SU-DHL-6 (cell line): Measurements from ENCODE around the gene ERBB4.

ENCODE experiments used
- H2AFZ ChIP-seq: fragments of 200-600 bp; sonication (generic); 2 replicates; pipeline ENCODE4 v1.6.1; 2014; ENCODE audit warnings: low read depth, mild to moderate bottlenecking, moderate library complexity, mixed read lengths, antibody characterized with exemption, low read length; ENCODE audit not compliant: severe bottlenecking
- H3F3A ChIP-seq: fragments of 200-600 bp; shearing (Covaris generic); 2 replicates; pipeline ENCODE4 v1.6.0; 2016; ENCODE audit warnings: antibody characterized with exemption, mild to moderate bottlenecking; ENCODE audit not compliant: insufficient read depth
- H3K27ac ChIP-seq: fragments of 200-600 bp; sonication (generic); 2 replicates; pipeline ENCODE4 v1.5.1; 2016; ENCODE audit warnings: low read depth, mild to moderate bottlenecking, low read length, moderate library complexity, mixed read lengths
- H3K27me3 ChIP-seq: fragments of 200-600 bp; sonication (generic), shearing (Covaris generic); 2 replicates; pipeline ENCODE4 v1.6.0; 2014; ENCODE audit warnings: mild to moderate bottlenecking, low read length
- H3K36me3 ChIP-seq: fragments of 200-600 bp; sonication (generic); 2 replicates; pipeline ENCODE4 v1.6.1; 2014; ENCODE audit warnings: mild to moderate bottlenecking, low read length, mixed read lengths
- H3K4me2 ChIP-seq: fragments of 300-600, 200-600 bp; shearing (Covaris generic), sonication (generic); 2 replicates; pipeline ENCODE4 v1.6.0; 2014; ENCODE audit warnings: low read length, low read depth, mild to moderate bottlenecking; ENCODE audit not compliant: poor library complexity, severe bottlenecking
- H3K4me3 ChIP-seq: fragments of 200-600 bp; sonication (generic); 2 replicates; pipeline ENCODE4 v1.5.1; 2014; ENCODE audit warnings: antibody characterized with exemption, low read length, mild to moderate bottlenecking, mixed read lengths; ENCODE audit not compliant: insufficient read depth, poor library complexity, severe bottlenecking
- H3K79me2 ChIP-seq: fragments of 200-600 bp; sonication (generic); 2 replicates; pipeline ENCODE4 v1.6.1; 2014; ENCODE audit warnings: mild to moderate bottlenecking, low read length, moderate library complexity; ENCODE audit not compliant: insufficient read depth
- H3K9ac ChIP-seq: fragments of 200-600 bp; sonication (generic); 2 replicates; pipeline ENCODE4 v1.7.0; 2014; ENCODE audit warnings: mild to moderate bottlenecking, low read length
- H3K9me2 ChIP-seq: fragments of 200-600 bp; sonication (generic); replicated peaks from 2 replicates; pipeline ENCODE4 v1.6.1; 2014; ENCODE audit warnings: low read length; ENCODE audit not compliant: insufficient read depth
- H3K9me3 ChIP-seq: fragments of 200-600 bp; sonication (generic); 2 replicates; pipeline ENCODE4 v1.6.1; 2014; ENCODE audit warnings: low read length, mixed read lengths; ENCODE audit not compliant: insufficient read depth
- H4K20me1 ChIP-seq: fragments of 200-600 bp; sonication (generic); 2 replicates; pipeline ENCODE4 v1.6.1; 2014; ENCODE audit warnings: low read depth, mild to moderate bottlenecking, antibody characterized with exemption, low read length, moderate library complexity, mixed read lengths
- EZH2phosphoT487 ChIP-seq: fragments of 200-600 bp; sonication (generic), shearing (Covaris generic); conservative IDR thresholded peaks from 2 replicates; pipeline ENCODE4 v1.6.1; 2018; ENCODE audit warnings: mild to moderate bottlenecking, antibody characterized with exemption, low read length, moderate library complexity, mixed read lengths
- TF ChIP-seq, protein P1 (sequence below): fragments of 200-600 bp; sonication (generic); IDR thresholded peaks from one replicate; pipeline ENCODE4 v1.5.1; 2017; ENCODE audit warnings: antibody characterized with exemption, mild to moderate bottlenecking, low read length, moderate library complexity; ENCODE audit not compliant: insufficient read depth, poor library complexity, severe bottlenecking

Gene ERBB4

DNA sequence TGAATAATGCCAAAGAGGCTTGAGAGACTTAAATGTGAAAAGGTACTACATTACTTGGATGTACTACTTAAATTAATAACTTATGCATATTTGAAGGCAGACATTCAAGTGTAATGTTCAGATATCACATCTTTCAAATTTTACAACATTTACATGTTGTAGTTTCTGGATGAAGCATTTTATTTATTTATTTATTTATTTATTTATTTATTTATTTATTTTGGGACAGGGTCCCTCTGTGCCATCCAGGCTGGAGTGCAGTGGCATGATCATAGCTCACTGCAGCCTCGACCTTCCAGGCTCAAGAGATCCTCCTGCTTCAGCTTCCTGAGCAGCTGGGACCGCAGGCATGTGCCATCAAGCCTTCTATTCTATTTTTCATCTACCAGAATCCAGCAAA lies 596.4 kb downstream of the ERBB4 start:
- Histone ChIP-seq H3K9me2 (no peaks in the 10 kb centered on the region), H3K4me3 (no peak overlapping the region), H3K9me3 (no peaks in the 10 kb centered on the region), H3F3A (no peaks in the 10 kb centered on the region), H4K20me1 (no peaks in the 10 kb centered on the region), H3K27ac (no peak overlapping the region), H3K9ac (no peak overlapping the region), H3K79me2 (no peaks in the 10 kb centered on the region), H2AFZ (no peak overlapping the region), H3K27me3 (no peaks in the 10 kb centered on the region), H3K36me3 (no peaks in the 10 kb centered on the region), H3K4me2 (no peak overlapping the region)
- TF ChIP-seq EZH2phosphoT487, result no peak
- TF ChIP-seq, protein P1, sequence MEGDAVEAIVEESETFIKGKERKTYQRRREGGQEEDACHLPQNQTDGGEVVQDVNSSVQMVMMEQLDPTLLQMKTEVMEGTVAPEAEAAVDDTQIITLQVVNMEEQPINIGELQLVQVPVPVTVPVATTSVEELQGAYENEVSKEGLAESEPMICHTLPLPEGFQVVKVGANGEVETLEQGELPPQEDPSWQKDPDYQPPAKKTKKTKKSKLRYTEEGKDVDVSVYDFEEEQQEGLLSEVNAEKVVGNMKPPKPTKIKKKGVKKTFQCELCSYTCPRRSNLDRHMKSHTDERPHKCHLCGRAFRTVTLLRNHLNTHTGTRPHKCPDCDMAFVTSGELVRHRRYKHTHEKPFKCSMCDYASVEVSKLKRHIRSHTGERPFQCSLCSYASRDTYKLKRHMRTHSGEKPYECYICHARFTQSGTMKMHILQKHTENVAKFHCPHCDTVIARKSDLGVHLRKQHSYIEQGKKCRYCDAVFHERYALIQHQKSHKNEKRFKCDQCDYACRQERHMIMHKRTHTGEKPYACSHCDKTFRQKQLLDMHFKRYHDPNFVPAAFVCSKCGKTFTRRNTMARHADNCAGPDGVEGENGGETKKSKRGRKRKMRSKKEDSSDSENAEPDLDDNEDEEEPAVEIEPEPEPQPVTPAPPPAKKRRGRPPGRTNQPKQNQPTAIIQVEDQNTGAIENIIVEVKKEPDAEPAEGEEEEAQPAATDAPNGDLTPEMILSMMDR, result no peak

DNA sequence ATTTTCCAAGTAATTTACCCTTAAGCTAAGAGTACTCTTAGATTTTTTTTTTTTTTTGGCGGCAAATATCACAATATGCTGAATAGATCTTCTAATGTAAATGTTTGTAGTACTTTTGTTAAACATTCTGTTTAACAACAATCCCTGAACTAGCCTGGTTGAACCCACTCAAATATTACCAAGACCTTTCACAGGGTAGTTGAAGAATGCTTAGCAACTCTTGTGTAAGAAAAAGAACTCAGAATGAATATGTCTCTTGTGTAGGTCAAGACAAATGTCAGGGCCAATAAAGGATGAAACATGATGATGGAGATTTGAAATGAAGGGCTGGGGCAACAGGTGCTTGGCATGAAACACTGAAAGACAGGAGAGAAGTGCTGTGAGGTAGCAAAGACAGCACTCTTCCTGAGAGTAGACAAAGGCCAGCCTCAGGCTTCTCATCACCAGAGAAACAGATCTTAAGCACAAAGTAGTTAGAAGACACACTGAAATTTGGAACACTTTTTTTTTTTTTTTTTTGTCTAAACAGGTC lies 597.3 kb downstream of the ERBB4 start:
- H3K9ac ChIP-seq, result no peak overlapping the region
- no peaks in the 10 kb centered on the region for H3K27me3 ChIP-seq
- no peaks in the 10 kb centered on the region for H3K9me2 ChIP-seq
- no peaks in the 10 kb centered on the region for H3K36me3 ChIP-seq
- H3K4me3 ChIP-seq, result no peak overlapping the region
- H3K4me2 ChIP-seq, result no peak overlapping the region
- H2AFZ ChIP-seq, result no peak overlapping the region
- TF ChIP-seq EZH2phosphoT487, result no peak
- TF ChIP-seq, protein P1, result no peak
- no peak overlapping the region for H3K27ac ChIP-seq
- H3K9me3 ChIP-seq, result no peaks in the 10 kb centered on the region
- H3K79me2 ChIP-seq, result no peaks in the 10 kb centered on the region
- H4K20me1 ChIP-seq, result no peaks in the 10 kb centered on the region
- no peaks in the 10 kb centered on the region for H3F3A ChIP-seq

DNA sequence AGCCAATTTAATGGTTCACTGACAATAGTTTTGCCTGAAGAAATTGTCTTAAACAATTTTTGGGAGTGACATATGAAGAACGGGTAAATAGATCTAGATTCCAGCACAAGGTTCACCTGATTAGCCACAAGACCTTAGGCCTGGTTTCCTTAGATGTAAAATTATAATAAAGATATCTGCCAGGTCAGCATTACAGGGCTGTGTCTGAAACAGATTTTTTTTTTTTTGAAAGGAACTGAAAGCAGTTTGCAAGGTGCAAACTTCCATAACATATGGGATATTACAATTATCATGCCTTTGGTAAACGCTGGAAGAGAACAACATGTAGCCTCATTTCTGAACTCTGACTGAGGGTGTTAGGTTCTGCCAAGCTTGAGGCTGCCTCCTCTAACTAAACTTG lies 599.4 kb downstream of the ERBB4 start:
- H3K27me3 ChIP-seq, result no peaks in the 10 kb centered on the region

More for the DNA sequence above, 599.4 kb downstream of the ERBB4 start:
- H3F3A ChIP-seq, result no peaks in the 10 kb centered on the region
- H3K4me3 ChIP-seq, result no peak overlapping the region
- H3K27ac ChIP-seq, result no peak overlapping the region
- no peak overlapping the region for H2AFZ ChIP-seq
- H4K20me1 ChIP-seq, result no peaks in the 10 kb centered on the region
- H3K36me3 ChIP-seq, result no peaks in the 10 kb centered on the region
- TF ChIP-seq, protein P1, result no peak
- TF ChIP-seq EZH2phosphoT487, result no peak
- no peaks in the 10 kb centered on the region for H3K9me2 ChIP-seq
- H3K79me2 ChIP-seq, result no peaks in the 10 kb centered on the region
- no peaks in the 10 kb centered on the region for H3K9me3 ChIP-seq
- no peak overlapping the region for H3K4me2 ChIP-seq
- no peak overlapping the region for H3K9ac ChIP-seq
